Smooth muscle cell (in vitro differentiated cells): ENCODE measurements around the gene FOXF1. TPM values are rescaled to one million over a fixed set of nuclear protein-coding genes. Genes with fewer than 3 reads are reported as not detected.

ENCODE experiments used
- DNase-seq: peaks from one replicate; lab custom pipeline; 2025; ENCODE audit not compliant: unreplicated experiment; lab: John Stamatoyannopoulos, UW
- H2AFZ ChIP-seq: fragments of 200-600 bp; sonication (generic); 2 replicates; pipeline ENCODE4 v1.6.0; 2016; ENCODE audit warnings: antibody characterized with exemption, low read depth, mild to moderate bottlenecking
- H3F3A ChIP-seq: fragments of 200-600 bp; sonication (generic); 2 replicates; pipeline ENCODE4 v1.6.0; 2017; ENCODE audit warnings: antibody characterized with exemption, low read depth
- H3K27ac ChIP-seq: fragments of 200-600 bp; sonication (generic); 2 replicates; pipeline ENCODE4 v1.5.1; 2016; ENCODE audit warnings: low read depth, mild to moderate bottlenecking
- H3K27me3 ChIP-seq: fragments of 200-600 bp; sonication (generic); 2 replicates; pipeline ENCODE4 v1.6.1; 2016; ENCODE audit warnings: low read depth, mild to moderate bottlenecking
- H3K36me3 ChIP-seq: fragments of 200-600 bp; sonication (generic); 2 replicates; pipeline ENCODE4 v1.5.1; 2016; ENCODE audit warnings: low read depth
- H3K4me1 ChIP-seq: fragments of 200-600 bp; sonication (generic); 2 replicates; pipeline ENCODE4 v1.5.1; 2016; ENCODE audit warnings: low read depth
- H3K4me2 ChIP-seq: fragments of 200-600 bp; sonication (generic); 2 replicates; pipeline ENCODE4 v1.6.0; 2016; ENCODE audit warnings: mild to moderate bottlenecking
- H3K4me3 ChIP-seq: fragments of 200-600 bp; sonication (generic); 2 replicates; pipeline ENCODE4 v1.5.1; 2016; ENCODE audit warnings: mild to moderate bottlenecking
- H3K79me2 ChIP-seq: fragments of 200-600 bp; sonication (generic); 2 replicates; pipeline ENCODE4 v1.6.0; 2016; ENCODE audit warnings: low read depth, mild to moderate bottlenecking
- H3K9ac ChIP-seq: fragments of 200-600 bp; sonication (generic); 2 replicates; pipeline ENCODE4 v1.6.0; 2016; ENCODE audit warnings: low read depth
- H3K9me3 ChIP-seq: fragments of 200-600 bp; sonication (generic); replicated peaks from 2 replicates; pipeline ENCODE4 v1.5.1; 2016; ENCODE audit warnings: low read depth
- H4K20me1 ChIP-seq: fragments of 200-600 bp; sonication (generic); 2 replicates; pipeline ENCODE4 v1.6.0; 2016; ENCODE audit warnings: low read depth
- WGBS: methylation state at CpG from one replicate; pipeline ENCODE4 v1.1.7; 2016; ENCODE audit warnings: low lambda C conversion rate; 5-methylcytosine and 5-hydroxymethylcytosine counted together
- polyA plus RNA-seq: library from polyadenylated mRNA; unstranded; fragments of >200 nt; fragmentation: Nextera tagmentation; extraction: Ambion mirVana; gene quantifications from 2 replicates; pipeline ENCODE4 v1.2.1, GENCODE V29; 2016
- total RNA-seq: library from RNA; depleted of rRNA; stranded (reverse); fragments of >200 nt; gene quantifications from 2 replicates; pipeline ENCODE4 v1.2.3, GENCODE V29; 2014
- TF ChIP-seq, protein P1 (sequence below): fragments of 200-600 bp; sonication (generic); IDR thresholded peaks from 2 replicates; pipeline ENCODE4 v1.5.1; 2017; ENCODE audit warnings: borderline replicate concordance, mild to moderate bottlenecking, antibody characterized with exemption; ENCODE audit not compliant: insufficient read depth, poor library complexity, severe bottlenecking

The FOXF1 gene
- total and polyA plus RNA-seq, 2 experiments from 2014 or later = 24.7 to 31.5 TPM

DNA sequence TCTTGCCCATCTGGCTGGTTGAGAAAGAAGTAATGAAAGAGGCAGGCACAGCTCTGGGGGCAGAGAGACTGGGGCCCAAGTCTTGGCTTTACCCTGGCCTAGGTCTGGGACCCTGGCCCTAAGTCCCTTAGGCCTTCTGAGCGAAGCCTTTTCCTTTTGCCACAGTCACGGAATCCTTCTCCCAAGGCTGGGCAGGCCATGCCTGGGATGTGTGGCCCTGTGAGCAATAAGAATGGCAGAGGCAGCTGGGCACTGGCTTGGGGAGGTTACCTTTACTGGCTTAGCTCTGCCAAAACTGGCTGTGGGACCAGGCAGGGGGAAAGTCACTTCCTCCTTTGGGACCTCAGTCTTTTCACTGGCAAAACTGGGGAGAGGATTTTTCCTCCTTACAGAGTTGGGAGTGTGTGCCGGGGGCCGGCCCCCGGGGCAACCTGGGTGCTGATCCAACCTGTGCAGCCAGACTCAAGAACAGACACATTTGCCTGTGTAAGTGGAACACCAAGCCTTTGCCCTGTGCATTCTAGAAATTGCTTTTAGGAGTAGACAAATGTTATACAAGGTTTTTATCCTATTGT is 12.9 kb downstream of the FOXF1 start:
- no peak for DNase-seq
- Histone ChIP-seq H2AFZ (no peak overlapping the region), H3K4me2 (no peak overlapping the region), H3K4me3 (no peak overlapping the region), H3K27me3 (no peaks in the 10 kb centered on the region), H3K27ac (no peak overlapping the region), H3F3A (no peaks in the 10 kb centered on the region), H3K36me3 (no peaks in the 10 kb centered on the region), H4K20me1 (no peaks in the 10 kb centered on the region), H3K9ac (no peak overlapping the region), H3K79me2 (no peaks in the 10 kb centered on the region), H3K4me1 (no peaks in the 10 kb centered on the region), H3K9me3 (no peaks in the 10 kb centered on the region)
- TF ChIP-seq, protein P1, sequence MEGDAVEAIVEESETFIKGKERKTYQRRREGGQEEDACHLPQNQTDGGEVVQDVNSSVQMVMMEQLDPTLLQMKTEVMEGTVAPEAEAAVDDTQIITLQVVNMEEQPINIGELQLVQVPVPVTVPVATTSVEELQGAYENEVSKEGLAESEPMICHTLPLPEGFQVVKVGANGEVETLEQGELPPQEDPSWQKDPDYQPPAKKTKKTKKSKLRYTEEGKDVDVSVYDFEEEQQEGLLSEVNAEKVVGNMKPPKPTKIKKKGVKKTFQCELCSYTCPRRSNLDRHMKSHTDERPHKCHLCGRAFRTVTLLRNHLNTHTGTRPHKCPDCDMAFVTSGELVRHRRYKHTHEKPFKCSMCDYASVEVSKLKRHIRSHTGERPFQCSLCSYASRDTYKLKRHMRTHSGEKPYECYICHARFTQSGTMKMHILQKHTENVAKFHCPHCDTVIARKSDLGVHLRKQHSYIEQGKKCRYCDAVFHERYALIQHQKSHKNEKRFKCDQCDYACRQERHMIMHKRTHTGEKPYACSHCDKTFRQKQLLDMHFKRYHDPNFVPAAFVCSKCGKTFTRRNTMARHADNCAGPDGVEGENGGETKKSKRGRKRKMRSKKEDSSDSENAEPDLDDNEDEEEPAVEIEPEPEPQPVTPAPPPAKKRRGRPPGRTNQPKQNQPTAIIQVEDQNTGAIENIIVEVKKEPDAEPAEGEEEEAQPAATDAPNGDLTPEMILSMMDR = no peak
- WGBS = 72% methylated on average over 5 of the region's 5 CpGs

DNA sequence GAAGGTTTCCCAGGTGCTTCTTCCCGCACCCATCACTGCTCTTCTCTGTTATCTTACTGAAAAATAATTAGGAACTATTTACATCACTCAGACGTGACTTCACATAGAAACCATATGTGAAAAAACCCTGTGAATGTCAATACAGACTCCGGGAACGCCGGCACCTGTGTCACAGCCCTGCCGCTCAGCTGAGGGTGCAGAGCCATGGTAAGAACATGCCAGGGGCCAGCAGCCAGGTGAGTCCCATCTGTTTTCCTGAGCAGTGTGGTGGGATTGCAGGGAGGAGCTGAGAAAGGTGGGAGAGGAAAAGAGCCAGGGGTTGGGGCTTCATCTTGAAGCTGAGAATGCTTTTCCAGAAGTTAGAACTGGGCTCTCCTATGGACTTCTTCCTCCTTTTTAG is 13.7 kb downstream of the FOXF1 start:
- Histone ChIP-seq H3F3A (no peaks in the 10 kb centered on the region), H3K4me3 (no peak overlapping the region), H3K9ac (no peak overlapping the region), H3K9me3 (no peaks in the 10 kb centered on the region), H3K4me2 (no peak overlapping the region), H2AFZ (no peak overlapping the region), H4K20me1 (no peaks in the 10 kb centered on the region), H3K36me3 (no peaks in the 10 kb centered on the region), H3K79me2 (no peaks in the 10 kb centered on the region), H3K4me1 (no peaks in the 10 kb centered on the region), H3K27me3 (no peaks in the 10 kb centered on the region), H3K27ac (no peak overlapping the region)
- TF ChIP-seq, protein P1 = no peak
- 91% methylated on average over 6 of the region's 6 CpGs for WGBS
- no peak for DNase-seq

DNA sequence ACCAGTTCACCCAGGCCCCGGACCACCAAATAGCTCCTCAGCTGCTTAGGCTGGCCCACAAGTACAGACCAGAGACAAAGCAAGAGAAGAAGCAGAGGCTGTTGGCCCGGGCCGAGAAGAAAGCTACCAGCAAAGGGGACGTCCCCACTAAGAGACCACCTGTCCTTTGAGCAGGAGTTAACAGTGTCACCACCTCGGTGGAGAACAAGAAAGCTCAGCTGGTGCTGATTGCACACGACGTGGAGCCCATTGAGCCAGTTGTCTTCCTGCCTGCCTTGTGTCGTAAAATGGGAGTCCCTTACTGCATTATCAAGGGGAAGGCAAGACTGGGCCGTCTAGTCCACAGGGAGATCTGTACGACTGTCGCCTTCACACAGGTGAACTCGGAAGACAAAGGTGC is 15.4 kb downstream of the FOXF1 start:
- H3K36me3 ChIP-seq = no peaks in the 10 kb centered on the region
- no peak overlapping the region for H3K27ac ChIP-seq
- H3K79me2 ChIP-seq = no peaks in the 10 kb centered on the region
- no peaks in the 10 kb centered on the region for H3K9me3 ChIP-seq
- H4K20me1 ChIP-seq = no peaks in the 10 kb centered on the region
- no peak overlapping the region for H3K4me3 ChIP-seq
- 66% methylated on average over 12 of the region's 12 CpGs for WGBS
- H3K27me3 ChIP-seq = no peaks in the 10 kb centered on the region
- H3F3A ChIP-seq = no peaks in the 10 kb centered on the region
- H3K4me1 ChIP-seq = no peaks in the 10 kb centered on the region
- DNase-seq = no peak
- H3K4me2 ChIP-seq = no peak overlapping the region
- TF ChIP-seq, protein P1 = no peak
- H2AFZ ChIP-seq = no peak overlapping the region
- H3K9ac ChIP-seq = no peak overlapping the region

DNA sequence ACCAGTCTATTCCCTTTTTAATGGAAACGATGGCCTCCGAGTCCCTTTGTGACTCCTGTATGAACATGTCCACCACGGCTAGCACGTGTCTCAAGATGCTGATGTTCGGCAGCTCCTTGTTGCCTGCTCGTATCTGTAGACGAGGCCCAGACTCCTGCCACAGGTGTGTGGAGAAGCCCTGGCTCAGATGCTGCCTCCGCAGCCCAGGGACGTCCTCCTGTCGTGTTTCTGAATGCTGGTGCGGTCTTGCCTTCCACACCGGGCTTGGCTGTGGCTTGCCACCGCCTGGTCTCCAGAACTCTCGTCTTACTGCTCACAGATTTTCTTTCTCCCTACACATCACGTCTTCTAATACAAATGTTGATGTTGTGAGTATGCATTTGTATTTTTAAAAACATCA is 17.0 kb downstream of the FOXF1 start:
- H3K4me2 ChIP-seq = no peak overlapping the region
- H3K9me3 ChIP-seq = no peaks in the 10 kb centered on the region
- no peaks in the 10 kb centered on the region for H3K27me3 ChIP-seq
- no peak overlapping the region for H3K9ac ChIP-seq
- no peaks in the 10 kb centered on the region for H4K20me1 ChIP-seq
- no peak overlapping the region for H3K4me3 ChIP-seq
- TF ChIP-seq, protein P1 = no peak
- H3K27ac ChIP-seq = no peak overlapping the region
- H3K4me1 ChIP-seq = no peaks in the 10 kb centered on the region
- WGBS = 97% methylated on average over 15 of the region's 15 CpGs
- DNase-seq = no peak
- H3K36me3 ChIP-seq = no peaks in the 10 kb centered on the region
- H3F3A ChIP-seq = no peaks in the 10 kb centered on the region
- H2AFZ ChIP-seq = no peak overlapping the region
- no peaks in the 10 kb centered on the region for H3K79me2 ChIP-seq
